ENCODE results near the gene DHRSX.

DNA sequence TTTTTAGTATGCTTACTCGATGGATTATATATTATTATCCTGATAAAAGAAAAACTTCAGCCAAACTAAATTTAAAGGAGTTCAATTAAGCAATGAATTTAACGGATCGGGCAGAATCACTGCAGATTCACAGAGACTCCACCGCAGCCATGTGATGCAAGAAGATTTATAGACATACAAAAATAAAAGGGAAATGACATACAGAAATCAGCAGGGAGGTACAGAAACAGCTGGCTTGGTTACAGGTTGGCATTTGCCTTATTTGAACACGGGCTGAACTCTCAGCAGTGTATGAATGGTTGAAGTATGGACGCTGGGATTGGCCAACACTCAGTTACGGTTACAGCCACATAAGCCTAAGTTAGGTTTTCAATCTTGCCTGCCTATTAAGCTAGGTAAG, 35.4 kb upstream of the DHRSX start:
- TF ChIP-seq, protein P1, sequence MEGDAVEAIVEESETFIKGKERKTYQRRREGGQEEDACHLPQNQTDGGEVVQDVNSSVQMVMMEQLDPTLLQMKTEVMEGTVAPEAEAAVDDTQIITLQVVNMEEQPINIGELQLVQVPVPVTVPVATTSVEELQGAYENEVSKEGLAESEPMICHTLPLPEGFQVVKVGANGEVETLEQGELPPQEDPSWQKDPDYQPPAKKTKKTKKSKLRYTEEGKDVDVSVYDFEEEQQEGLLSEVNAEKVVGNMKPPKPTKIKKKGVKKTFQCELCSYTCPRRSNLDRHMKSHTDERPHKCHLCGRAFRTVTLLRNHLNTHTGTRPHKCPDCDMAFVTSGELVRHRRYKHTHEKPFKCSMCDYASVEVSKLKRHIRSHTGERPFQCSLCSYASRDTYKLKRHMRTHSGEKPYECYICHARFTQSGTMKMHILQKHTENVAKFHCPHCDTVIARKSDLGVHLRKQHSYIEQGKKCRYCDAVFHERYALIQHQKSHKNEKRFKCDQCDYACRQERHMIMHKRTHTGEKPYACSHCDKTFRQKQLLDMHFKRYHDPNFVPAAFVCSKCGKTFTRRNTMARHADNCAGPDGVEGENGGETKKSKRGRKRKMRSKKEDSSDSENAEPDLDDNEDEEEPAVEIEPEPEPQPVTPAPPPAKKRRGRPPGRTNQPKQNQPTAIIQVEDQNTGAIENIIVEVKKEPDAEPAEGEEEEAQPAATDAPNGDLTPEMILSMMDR (conservative IDR thresholded peaks at IDR 0.05 in 1 of 2, IDR thresholded peaks at IDR 0.05 in 1 of 2; ENCODE audit: extremely low read depth in 1 of 2, insufficient read depth in 1 of 2, low read depth in 1 of 2, low read length in 2 of 2), result no peak
- no peak for TF ChIP-seq EZH2 (IDR thresholded peaks at IDR 0.05; ENCODE audit: borderline replicate concordance, low read length)
